Neural cell (in vitro differentiated cells): Measurements from ENCODE around the gene AP1S3.

Source experiments
- CTCF ChIP-seq: fragments of 450-650 bp; IDR thresholded peaks from 2 replicates; pipeline ENCODE4 v1.5.1; 2014; ENCODE audit warnings: antibody characterized with exemption, mild to moderate bottlenecking, moderate library complexity; ENCODE audit not compliant: poor library complexity, severe bottlenecking
- POLR2AphosphoS5 ChIP-seq: IDR thresholded peaks from 2 replicates; pipeline ENCODE4 v1.6.1; 2012
- RAD21 ChIP-seq: fragments of 450-650 bp; conservative IDR thresholded peaks from 2 replicates; pipeline ENCODE4 v1.6.1; 2014; ENCODE audit warnings: antibody characterized with exemption, mild to moderate bottlenecking, moderate library complexity
- REST ChIP-seq: IDR thresholded peaks from 2 replicates; pipeline ENCODE4 v1.6.1; 2012; ENCODE audit warnings: borderline replicate concordance

- TF ChIP-seq CTCF (no peak), RAD21 (no peak), REST (no peak), POLR2AphosphoS5 (no peak)
These were observed 48.6 kb downstream of the AP1S3 start for GRCh38 chr2:223788826-223789225.
